ENCODE measurements around the gene MRLN.
"Not testable (repeated sequence)": the region's sequence is repeated elsewhere in the genome, so short reads cannot be mapped to it uniquely, and the experiment has no call there.

MRLN gene

GRCh38 chr10:59773088-59773487 is 19.8 kb upstream of the MRLN start:
- no peak overlapping the region for H3K9ac ChIP-seq (ENCODE audit: low read length)
- H3K27me3 ChIP-seq (ENCODE audit: control insufficient read depth, insufficient read depth, low read length) = no peaks in the 10 kb centered on the region

GRCh38 chr10:59771162-59771807 is 18.0 kb upstream of the MRLN start:
- Histone ChIP-seq H3K9ac (ENCODE audit: low read length) (no peak overlapping the region), H3K4me1 (ENCODE audit: control insufficient read depth, insufficient read depth, low read length) (no peaks in the 10 kb centered on the region), H3K27ac (ENCODE audit: low read depth, low read length) (no peak overlapping the region), H3K27me3 (ENCODE audit: control insufficient read depth, insufficient read depth, low read length) (no peaks in the 10 kb centered on the region), H3K36me3 (ENCODE audit: control insufficient read depth, insufficient read depth, low read length) (no peaks in the 10 kb centered on the region), H3K4me3 (ENCODE audit: low read length) (no peak overlapping the region)

More at GRCh38 chr10:59773088-59773487, 19.8 kb upstream of the MRLN start:
- Histone ChIP-seq H3K36me3 (ENCODE audit: control insufficient read depth, insufficient read depth, low read length) (no peaks in the 10 kb centered on the region), H3K4me1 (ENCODE audit: control insufficient read depth, insufficient read depth, low read length) (no peaks in the 10 kb centered on the region), H3K27ac (ENCODE audit: low read depth, low read length) (no peak overlapping the region), H3K4me3 (ENCODE audit: low read length) (no peak overlapping the region)

- Histone ChIP-seq H3K9ac (ENCODE audit: low read length) (no peak overlapping the region), H3K27me3 (ENCODE audit: control insufficient read depth, insufficient read depth, low read length) (no peaks in the 10 kb centered on the region), H3K4me1 (ENCODE audit: control insufficient read depth, insufficient read depth, low read length) (no peaks in the 10 kb centered on the region), H3K4me3 (ENCODE audit: low read length) (no peak overlapping the region), H3K27ac (ENCODE audit: low read depth, low read length) (no peak overlapping the region), H3K36me3 (ENCODE audit: control insufficient read depth, insufficient read depth, low read length) (no peaks in the 10 kb centered on the region)
Measured at GRCh38 chr10:59770689-59771088, 17.4 kb upstream of the MRLN start.

- Histone ChIP-seq H3K4me3 (ENCODE audit: low read length) (no peak overlapping the region), H3K27me3 (ENCODE audit: control insufficient read depth, insufficient read depth, low read length) (no peaks in the 10 kb centered on the region), H3K9ac (ENCODE audit: low read length) (no peak overlapping the region), H3K36me3 (ENCODE audit: control insufficient read depth, insufficient read depth, low read length) (no peaks in the 10 kb centered on the region), H3K27ac (ENCODE audit: low read depth, low read length) (no peak overlapping the region), H3K4me1 (ENCODE audit: control insufficient read depth, insufficient read depth, low read length) (no peaks in the 10 kb centered on the region)
Measured at GRCh38 chr10:59762505-59762904, 9.2 kb upstream of the MRLN start.

- no peaks in the 10 kb centered on the region for H3K4me1 ChIP-seq (ENCODE audit: control insufficient read depth, insufficient read depth, low read length)
- H3K27me3 ChIP-seq (ENCODE audit: control insufficient read depth, insufficient read depth, low read length) = no peaks in the 10 kb centered on the region
- no peak overlapping the region for H3K9ac ChIP-seq (ENCODE audit: low read length)
- no peak overlapping the region for H3K27ac ChIP-seq (ENCODE audit: low read depth, low read length)
- H3K36me3 ChIP-seq (ENCODE audit: control insufficient read depth, insufficient read depth, low read length) = no peaks in the 10 kb centered on the region
- H3K4me3 ChIP-seq (ENCODE audit: low read length) = no peak overlapping the region
Measured at GRCh38 chr10:59757966-59758365, 4.7 kb upstream of the MRLN start.

GRCh38 chr10:59754951-59755350 is 1.7 kb upstream of the MRLN start:
- Histone ChIP-seq H3K27me3 (ENCODE audit: control insufficient read depth, insufficient read depth, low read length) (no peaks in the 10 kb centered on the region), H3K4me1 (ENCODE audit: control insufficient read depth, insufficient read depth, low read length) (no peaks in the 10 kb centered on the region), H3K9ac (ENCODE audit: low read length) (no peak overlapping the region), H3K4me3 (ENCODE audit: low read length) (no peak overlapping the region), H3K27ac (ENCODE audit: low read depth, low read length) (no peak overlapping the region), H3K36me3 (ENCODE audit: control insufficient read depth, insufficient read depth, low read length) (no peaks in the 10 kb centered on the region)

- Histone ChIP-seq H3K36me3 (ENCODE audit: control insufficient read depth, insufficient read depth, low read length) (no peaks in the 10 kb centered on the region), H3K4me3 (ENCODE audit: low read length) (no peak overlapping the region), H3K27ac (ENCODE audit: low read depth, low read length) (no peak overlapping the region), H3K4me1 (ENCODE audit: control insufficient read depth, insufficient read depth, low read length) (no peaks in the 10 kb centered on the region), H3K9ac (ENCODE audit: low read length) (no peak overlapping the region), H3K27me3 (ENCODE audit: control insufficient read depth, insufficient read depth, low read length) (no peaks in the 10 kb centered on the region)
Measured at GRCh38 chr10:59752278-59752940, 846 bp downstream of the MRLN start.

GRCh38 chr10:59750155-59750945 is 2.9 kb downstream of the MRLN start:
- Histone ChIP-seq H3K4me1 (ENCODE audit: control insufficient read depth, insufficient read depth, low read length) (no peaks in the 10 kb centered on the region), H3K4me3 (ENCODE audit: low read length) (no peak overlapping the region), H3K9ac (ENCODE audit: low read length) (no peak overlapping the region), H3K36me3 (ENCODE audit: control insufficient read depth, insufficient read depth, low read length) (no peaks in the 10 kb centered on the region), H3K27ac (ENCODE audit: low read depth, low read length) (no peak overlapping the region), H3K27me3 (ENCODE audit: control insufficient read depth, insufficient read depth, low read length) (no peaks in the 10 kb centered on the region)

- no peak overlapping the region for H3K9ac ChIP-seq (ENCODE audit: low read length)
Measured at GRCh38 chr10:59748834-59749233, 4.4 kb downstream of the MRLN start.

GRCh38 chr10:59745163-59745650 is 8.0 kb downstream of the MRLN start:
- Histone ChIP-seq H3K27ac (ENCODE audit: low read depth, low read length) (no peak overlapping the region), H3K27me3 (ENCODE audit: control insufficient read depth, insufficient read depth, low read length) (no peaks in the 10 kb centered on the region), H3K9ac (ENCODE audit: low read length) (no peak overlapping the region), H3K4me3 (ENCODE audit: low read length) (no peak overlapping the region), H3K4me1 (ENCODE audit: control insufficient read depth, insufficient read depth, low read length) (no peaks in the 10 kb centered on the region), H3K36me3 (ENCODE audit: control insufficient read depth, insufficient read depth, low read length) (no peaks in the 10 kb centered on the region)

More at GRCh38 chr10:59748834-59749233, 4.4 kb downstream of the MRLN start:
- Histone ChIP-seq H3K4me1 (ENCODE audit: control insufficient read depth, insufficient read depth, low read length) (no peaks in the 10 kb centered on the region), H3K27me3 (ENCODE audit: control insufficient read depth, insufficient read depth, low read length) (no peaks in the 10 kb centered on the region), H3K27ac (ENCODE audit: low read depth, low read length) (no peak overlapping the region), H3K36me3 (ENCODE audit: control insufficient read depth, insufficient read depth, low read length) (no peaks in the 10 kb centered on the region), H3K4me3 (ENCODE audit: low read length) (no peak overlapping the region)

GRCh38 chr10:59744762-59745161 is 8.5 kb downstream of the MRLN start:
- not testable (repeated sequence) for H3K4me1 ChIP-seq (ENCODE audit: control insufficient read depth, insufficient read depth, low read length); H3K27me3 ChIP-seq (ENCODE audit: control insufficient read depth, insufficient read depth, low read length); H3K27ac ChIP-seq (ENCODE audit: low read depth, low read length); H3K9ac ChIP-seq (ENCODE audit: low read length); H3K4me3 ChIP-seq (ENCODE audit: low read length); H3K36me3 ChIP-seq (ENCODE audit: control insufficient read depth, insufficient read depth, low read length)

GRCh38 chr10:59744156-59744555 is 9.1 kb downstream of the MRLN start:
- not testable (repeated sequence) for H3K4me1 ChIP-seq (ENCODE audit: control insufficient read depth, insufficient read depth, low read length); H3K27ac ChIP-seq (ENCODE audit: low read depth, low read length); H3K27me3 ChIP-seq (ENCODE audit: control insufficient read depth, insufficient read depth, low read length); H3K4me3 ChIP-seq (ENCODE audit: low read length); H3K9ac ChIP-seq (ENCODE audit: low read length); H3K36me3 ChIP-seq (ENCODE audit: control insufficient read depth, insufficient read depth, low read length)

Measured in rectal smooth muscle tissue (tissue), 1 donor.